ENCODE measurements around the gene SPATA31D3.

SPATA31D3 gene

GRCh38 chr9:81989700-81990099, 46.4 kb downstream of the SPATA31D3 start:
- TF ChIP-seq, protein P1, sequence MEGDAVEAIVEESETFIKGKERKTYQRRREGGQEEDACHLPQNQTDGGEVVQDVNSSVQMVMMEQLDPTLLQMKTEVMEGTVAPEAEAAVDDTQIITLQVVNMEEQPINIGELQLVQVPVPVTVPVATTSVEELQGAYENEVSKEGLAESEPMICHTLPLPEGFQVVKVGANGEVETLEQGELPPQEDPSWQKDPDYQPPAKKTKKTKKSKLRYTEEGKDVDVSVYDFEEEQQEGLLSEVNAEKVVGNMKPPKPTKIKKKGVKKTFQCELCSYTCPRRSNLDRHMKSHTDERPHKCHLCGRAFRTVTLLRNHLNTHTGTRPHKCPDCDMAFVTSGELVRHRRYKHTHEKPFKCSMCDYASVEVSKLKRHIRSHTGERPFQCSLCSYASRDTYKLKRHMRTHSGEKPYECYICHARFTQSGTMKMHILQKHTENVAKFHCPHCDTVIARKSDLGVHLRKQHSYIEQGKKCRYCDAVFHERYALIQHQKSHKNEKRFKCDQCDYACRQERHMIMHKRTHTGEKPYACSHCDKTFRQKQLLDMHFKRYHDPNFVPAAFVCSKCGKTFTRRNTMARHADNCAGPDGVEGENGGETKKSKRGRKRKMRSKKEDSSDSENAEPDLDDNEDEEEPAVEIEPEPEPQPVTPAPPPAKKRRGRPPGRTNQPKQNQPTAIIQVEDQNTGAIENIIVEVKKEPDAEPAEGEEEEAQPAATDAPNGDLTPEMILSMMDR (IDR thresholded peaks at IDR 0.05; ENCODE audit: control extremely low read depth, extremely low read depth, low read depth, missing control alignments): no peak
- POLR2A ChIA-PET: no interaction called here
- CTCF ChIA-PET: interaction anchor here (0.7 kb wide), 1 partner anchor 15 kb away, joined by 3 read pairs; no protein-coding TSS in a partner anchor
- DNase-seq (ENCODE audit: extremely low spot score): no peak

GRCh38 chr9:81993656-81994055, 50.4 kb downstream of the SPATA31D3 start:
- POLR2A ChIA-PET: no interaction called here
- no peak for DNase-seq (ENCODE audit: extremely low spot score)
- CTCF ChIA-PET: no interaction called here
- TF ChIP-seq, protein P1 (IDR thresholded peaks at IDR 0.05; ENCODE audit: control extremely low read depth, extremely low read depth, low read depth, missing control alignments): no peak
